ENCODE measurements around the gene PLXDC2.

The PLXDC2 gene

DNA sequence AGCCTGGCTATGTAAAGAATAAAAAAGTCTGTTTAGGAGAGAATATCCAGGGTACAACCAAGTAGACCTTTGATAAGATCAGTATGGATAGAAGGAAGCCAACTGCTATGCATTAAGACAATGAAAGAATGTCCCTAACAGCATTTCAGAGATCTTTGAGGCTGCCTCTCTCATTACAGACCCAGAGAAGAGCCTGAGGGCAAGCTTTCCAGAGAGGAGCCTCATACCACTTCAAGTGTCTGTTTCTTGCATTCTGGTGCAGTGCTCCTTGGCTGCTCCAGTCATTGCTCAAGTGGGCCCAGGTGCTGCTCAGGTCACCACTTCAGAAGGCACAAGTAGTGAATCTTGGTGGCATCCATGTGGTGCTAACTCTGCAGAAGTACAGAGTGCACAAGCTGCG, 514.0 kb downstream of the PLXDC2 start:
- TF ChIP-seq, protein P1, sequence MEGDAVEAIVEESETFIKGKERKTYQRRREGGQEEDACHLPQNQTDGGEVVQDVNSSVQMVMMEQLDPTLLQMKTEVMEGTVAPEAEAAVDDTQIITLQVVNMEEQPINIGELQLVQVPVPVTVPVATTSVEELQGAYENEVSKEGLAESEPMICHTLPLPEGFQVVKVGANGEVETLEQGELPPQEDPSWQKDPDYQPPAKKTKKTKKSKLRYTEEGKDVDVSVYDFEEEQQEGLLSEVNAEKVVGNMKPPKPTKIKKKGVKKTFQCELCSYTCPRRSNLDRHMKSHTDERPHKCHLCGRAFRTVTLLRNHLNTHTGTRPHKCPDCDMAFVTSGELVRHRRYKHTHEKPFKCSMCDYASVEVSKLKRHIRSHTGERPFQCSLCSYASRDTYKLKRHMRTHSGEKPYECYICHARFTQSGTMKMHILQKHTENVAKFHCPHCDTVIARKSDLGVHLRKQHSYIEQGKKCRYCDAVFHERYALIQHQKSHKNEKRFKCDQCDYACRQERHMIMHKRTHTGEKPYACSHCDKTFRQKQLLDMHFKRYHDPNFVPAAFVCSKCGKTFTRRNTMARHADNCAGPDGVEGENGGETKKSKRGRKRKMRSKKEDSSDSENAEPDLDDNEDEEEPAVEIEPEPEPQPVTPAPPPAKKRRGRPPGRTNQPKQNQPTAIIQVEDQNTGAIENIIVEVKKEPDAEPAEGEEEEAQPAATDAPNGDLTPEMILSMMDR (IDR thresholded peaks at IDR 0.05) = no peak
- Histone ChIP-seq H3K9ac (no peak overlapping the region), H2AFZ (peak overlapping the region; percentile 53), H3K27me3 (ENCODE audit: control insufficient read depth, insufficient read depth, low read length) (no peaks in the 10 kb centered on the region), H3K4me3 (ENCODE audit: low read depth, low read length) (no peak overlapping the region), H3K4me1 (peaks cover 7% of the 10 kb centered on the region), H3K27ac (no peak overlapping the region), H3K9me3 (ENCODE audit: control insufficient read depth, low read length) (no peaks in the 10 kb centered on the region), H3K79me2 (no peaks in the 10 kb centered on the region), H3K36me3 (ENCODE audit: control insufficient read depth, insufficient read depth, low read length) (no peaks in the 10 kb centered on the region), H3K4me2 (ENCODE audit: low read length) (no peak overlapping the region)

- TF ChIP-seq, protein P1 (IDR thresholded peaks at IDR 0.05) = no peak
- H3K27ac ChIP-seq = no peak overlapping the region
- H3K27me3 ChIP-seq (ENCODE audit: control insufficient read depth, insufficient read depth, low read length) = no peaks in the 10 kb centered on the region
- no peaks in the 10 kb centered on the region for H3K9me3 ChIP-seq (ENCODE audit: control insufficient read depth, low read length)
- H3K79me2 ChIP-seq = no peaks in the 10 kb centered on the region
- H3K4me1 ChIP-seq = peaks cover 7% of the 10 kb centered on the region
- H3K4me2 ChIP-seq (ENCODE audit: low read length) = no peak overlapping the region
- H2AFZ ChIP-seq = no peak overlapping the region
- no peak overlapping the region for H3K4me3 ChIP-seq (ENCODE audit: low read depth, low read length)
- H3K9ac ChIP-seq = no peak overlapping the region
- no peaks in the 10 kb centered on the region for H3K36me3 ChIP-seq (ENCODE audit: control insufficient read depth, insufficient read depth, low read length)
Measured at GRCh38 chr10:20334559-20334958, 518.3 kb downstream of the PLXDC2 start.

All from parathyroid adenoma (tissue), 2 donors.